Skin epidermis (tissue), 12 donors: Measurements from ENCODE around the gene SIGLECL1.

Experiments used
- H3K27ac ChIP-seq, 21 experiments: fragments of 200-600 bp; sonication (generic) in 11 of 21; one replicate each; pipeline ENCODE4 v1.5.0; 2020; ENCODE audit warnings: mild to moderate bottlenecking in 3 of 21, inconsistent platforms in 2 of 21, moderate library complexity in 2 of 21
- H3K4me3 ChIP-seq, 7 experiments: fragments of 200-600 bp; sonication (generic) in 2 of 7; one replicate each; pipeline ENCODE4 v1.5.0; 2020; ENCODE audit warnings: inconsistent platforms in 2 of 7, mild to moderate bottlenecking in 2 of 7, moderate library complexity in 1 of 7

Gene SIGLECL1

DNA sequence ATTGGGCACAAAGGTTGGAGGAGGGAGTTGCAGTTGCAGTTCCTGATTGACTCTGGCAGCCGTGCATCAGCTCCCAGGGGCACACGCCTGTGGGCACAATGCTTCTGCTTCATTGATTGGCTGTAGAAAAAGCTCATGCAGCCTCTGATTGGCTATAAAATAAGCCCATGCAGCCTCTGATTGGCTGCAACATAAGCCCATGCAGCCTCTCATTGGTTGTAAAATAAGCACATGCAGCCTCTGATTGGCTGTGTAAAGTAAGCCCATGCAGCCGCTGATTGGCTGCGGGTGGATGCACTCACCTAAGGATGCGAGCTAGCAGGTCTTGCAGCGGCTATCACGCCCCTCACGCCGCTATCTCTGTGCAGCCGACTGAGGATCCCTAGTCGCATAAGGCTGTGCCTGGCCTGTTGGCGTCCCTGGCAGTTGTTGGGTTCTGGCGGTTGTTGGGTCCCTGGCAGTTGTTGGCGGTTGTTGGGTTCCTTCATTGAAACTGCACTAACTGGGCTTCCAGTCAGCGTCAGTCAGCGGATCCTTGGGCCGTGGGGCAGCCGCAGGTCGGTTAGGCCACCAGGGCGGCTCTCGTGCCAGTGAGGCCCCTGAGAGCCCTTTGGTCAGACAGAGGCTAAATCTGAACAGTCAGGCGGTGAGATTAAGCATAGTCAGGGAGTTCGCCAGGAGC lies at the start of gene SIGLECL1:
Gene SIGLECL1 (plus strand): TSS at position 295 of the 682 bp plus-strand sequence. CDS start 12,993 bp downstream, outside the sequence.
- H3K4me3 ChIP-seq, result no peak within 1 kb of the TSS
- no peak within 1 kb of the TSS for H3K27ac ChIP-seq

DNA sequence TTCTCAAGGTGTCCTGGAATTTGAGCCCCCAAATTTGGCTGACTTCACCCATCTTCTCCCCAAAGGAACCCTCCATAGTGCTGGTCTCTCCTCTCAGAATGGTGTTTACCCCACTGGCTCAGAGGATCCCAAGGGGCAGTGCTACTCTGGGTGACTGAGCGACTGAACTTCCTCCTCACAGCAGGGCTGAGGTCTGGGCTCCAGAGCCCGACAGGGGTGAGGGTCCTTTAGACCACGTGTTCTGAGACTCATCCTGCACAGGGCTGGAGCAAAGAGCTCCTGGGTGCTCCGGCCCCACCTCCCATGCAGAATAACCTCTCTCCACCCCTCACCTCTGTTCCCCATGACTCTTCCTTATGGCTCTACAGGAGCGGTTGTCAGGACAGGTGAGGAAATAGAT lies 49.2 kb upstream of the SIGLECL1 start:
- Histone ChIP-seq H3K27ac (no peak overlapping the region), H3K4me3 (no peak overlapping the region)

GRCh38 chr19:51203916-51204315 lies 47.0 kb upstream of the SIGLECL1 start:
- no peak overlapping the region for H3K27ac ChIP-seq
- H3K4me3 ChIP-seq, result no peak overlapping the region

DNA sequence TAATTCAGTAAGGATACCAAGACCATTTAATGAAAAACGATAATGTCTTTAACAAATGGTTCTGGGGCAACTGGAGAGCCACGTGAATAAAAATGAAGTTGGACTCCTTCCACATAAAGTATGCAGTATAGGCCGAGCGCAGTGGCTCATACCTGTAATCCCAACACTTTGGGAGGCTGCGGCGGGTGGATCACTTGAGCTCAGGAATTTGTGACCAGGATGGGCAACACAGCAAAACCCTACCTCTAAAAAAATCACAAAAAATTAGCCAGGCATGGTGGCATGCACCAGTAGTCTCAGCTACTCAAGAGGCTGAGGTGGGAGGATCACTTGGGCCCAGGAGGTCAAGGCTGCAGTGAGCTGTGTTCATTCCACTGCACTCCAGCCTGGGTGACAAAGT lies 46.6 kb upstream of the SIGLECL1 start:
- no peak overlapping the region for H3K27ac ChIP-seq
- H3K4me3 ChIP-seq, result no peak overlapping the region

DNA sequence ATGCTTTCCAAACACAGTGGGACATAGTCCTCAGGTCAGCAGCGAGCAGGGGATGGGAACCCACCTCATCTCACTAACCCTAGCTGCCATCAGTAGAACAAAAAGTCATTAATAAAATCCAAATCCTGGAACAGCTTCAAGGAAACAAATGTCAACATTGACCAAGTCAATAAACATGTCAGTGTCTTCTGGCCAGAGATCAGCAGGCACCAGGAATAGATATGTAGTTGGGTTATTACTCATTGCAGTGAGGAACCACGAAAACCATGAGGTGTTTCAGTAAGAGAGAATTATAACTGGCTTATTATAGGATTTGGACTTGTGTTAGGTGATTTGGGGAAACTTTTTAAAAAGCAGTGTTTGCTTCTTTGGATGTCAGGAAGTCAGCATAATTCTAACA lies 43.1 kb upstream of the SIGLECL1 start:
- H3K4me3 ChIP-seq, result no peak overlapping the region

GRCh38 chr19:51210191-51210784 lies 40.6 kb upstream of the SIGLECL1 start:
- no peak overlapping the region for H3K4me3 ChIP-seq
- no peak overlapping the region for H3K27ac ChIP-seq

More for the DNA sequence above, 43.1 kb upstream of the SIGLECL1 start:
- no peak overlapping the region for H3K27ac ChIP-seq

GRCh38 chr19:51210874-51211361 lies 40.0 kb upstream of the SIGLECL1 start:
- Histone ChIP-seq H3K27ac (peak overlapping the region in 5 of 21 experiments; percentile 4 to 59 (median 32)), H3K4me3 (peak overlapping the region in 2 of 7 experiments; percentile 9 to 10)

GRCh38 chr19:51211833-51212232 lies 39.0 kb upstream of the SIGLECL1 start:
- Histone ChIP-seq H3K27ac (no peak overlapping the region), H3K4me3 (no peak overlapping the region)

GRCh38 chr19:51219307-51219706 lies 31.6 kb upstream of the SIGLECL1 start:
- no peak overlapping the region for H3K27ac ChIP-seq
- H3K4me3 ChIP-seq, result no peak overlapping the region

DNA sequence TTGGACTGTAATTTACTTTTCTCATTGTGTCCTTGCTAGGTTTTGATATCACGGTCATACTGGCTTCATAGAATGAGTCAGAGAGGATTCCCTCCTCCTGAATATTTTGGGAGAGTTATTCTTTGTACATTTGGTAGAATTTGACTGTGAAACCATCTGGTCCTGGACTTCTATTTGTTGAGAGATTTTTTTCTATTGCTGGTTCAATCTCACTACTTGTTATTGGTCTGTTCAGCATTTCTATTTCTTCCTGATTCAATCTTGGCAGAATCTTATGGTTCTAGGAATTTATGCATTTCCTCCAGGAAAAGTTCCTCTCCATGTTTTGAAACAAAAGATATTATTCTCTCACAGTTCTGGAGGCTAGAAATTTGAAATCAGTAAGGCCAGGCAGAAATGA lies 30.9 kb upstream of the SIGLECL1 start:
- H3K4me3 ChIP-seq, result no peak overlapping the region

GRCh38 chr19:51220996-51221395 lies 29.9 kb upstream of the SIGLECL1 start:
- no peak overlapping the region for H3K4me3 ChIP-seq
- no peak overlapping the region for H3K27ac ChIP-seq

More for the DNA sequence above, 30.9 kb upstream of the SIGLECL1 start:
- no peak overlapping the region for H3K27ac ChIP-seq

GRCh38 chr19:51224163-51224641 lies 26.7 kb upstream of the SIGLECL1 start:
- Histone ChIP-seq H3K27ac (peak overlapping the region in 3 of 21 experiments; percentile 22 to 62 (median 53)), H3K4me3 (no peak overlapping the region)

DNA sequence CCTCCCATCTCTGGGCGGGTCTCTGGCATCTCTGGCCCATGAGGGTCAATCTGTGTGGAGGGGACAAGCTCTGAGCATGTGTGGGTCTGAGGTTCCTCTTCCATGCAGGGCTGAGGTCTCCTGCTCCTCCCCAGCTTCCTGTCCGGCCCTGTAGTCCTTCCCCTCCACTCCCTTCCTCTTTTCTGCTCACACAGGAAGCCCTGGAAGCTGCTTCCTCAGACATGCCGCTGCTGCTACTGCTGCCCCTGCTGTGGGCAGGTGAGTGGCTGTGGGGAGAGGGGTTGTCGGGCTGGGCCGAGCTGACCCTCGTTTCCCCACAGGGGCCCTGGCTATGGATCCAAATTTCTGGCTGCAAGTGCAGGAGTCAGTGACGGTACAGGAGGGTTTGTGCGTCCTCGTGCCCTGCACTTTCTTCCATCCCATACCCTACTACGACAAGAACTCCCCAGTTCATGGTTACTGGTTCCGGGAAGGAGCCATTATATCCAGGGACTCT lies 25.9 kb upstream of the SIGLECL1 start, which contains the start of gene CD33:
Gene CD33 (plus strand): TSS at position 183 of the 496 bp plus-strand sequence. CDS start 39 bp downstream, at position 222.
- H3K27ac ChIP-seq, result peak within 1 kb of the TSS in 6 of 21 experiments; percentile 8 to 62 (median 34)
- peak within 1 kb of the TSS in 4 of 7 experiments; percentile 9 to 28 (median 23) for H3K4me3 ChIP-seq

GRCh38 chr19:51226067-51226466 lies 24.8 kb upstream of the SIGLECL1 start:
- Histone ChIP-seq H3K4me3 (peak overlapping the region in 3 of 7 experiments; percentile 18 to 28 (median 28)), H3K27ac (peak overlapping the region in 3 of 21 experiments; percentile 20 to 62 (median 53))

DNA sequence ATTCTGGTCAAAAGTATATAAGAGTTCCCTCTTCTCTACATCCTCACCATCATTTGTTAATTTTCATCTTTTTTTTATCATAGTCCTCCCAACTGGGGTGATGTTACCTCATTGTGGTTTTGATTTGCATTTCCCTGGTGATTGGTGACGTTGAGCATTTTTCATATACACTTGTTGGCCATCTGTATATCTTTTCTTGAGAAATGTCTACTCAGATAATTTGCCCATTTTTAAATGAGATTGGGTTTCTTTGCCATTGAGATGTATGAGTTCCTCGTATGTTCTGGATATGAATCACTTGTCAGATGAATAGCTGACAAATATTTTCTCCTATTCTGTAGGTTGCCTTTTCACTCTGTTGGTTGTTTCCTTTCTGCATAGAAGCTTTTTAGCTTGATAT lies 23.6 kb upstream of the SIGLECL1 start:
- no peak overlapping the region for H3K4me3 ChIP-seq
- H3K27ac ChIP-seq, result no peak overlapping the region

- Histone ChIP-seq H3K27ac (no peak overlapping the region), H3K4me3 (no peak overlapping the region)
Observed at GRCh38 chr19:51227966-51228365, 22.9 kb upstream of the SIGLECL1 start.

- H3K27ac ChIP-seq, result no peak overlapping the region
- H3K4me3 ChIP-seq, result no peak overlapping the region
Observed at GRCh38 chr19:51240866-51241265, 10.0 kb upstream of the SIGLECL1 start.

DNA sequence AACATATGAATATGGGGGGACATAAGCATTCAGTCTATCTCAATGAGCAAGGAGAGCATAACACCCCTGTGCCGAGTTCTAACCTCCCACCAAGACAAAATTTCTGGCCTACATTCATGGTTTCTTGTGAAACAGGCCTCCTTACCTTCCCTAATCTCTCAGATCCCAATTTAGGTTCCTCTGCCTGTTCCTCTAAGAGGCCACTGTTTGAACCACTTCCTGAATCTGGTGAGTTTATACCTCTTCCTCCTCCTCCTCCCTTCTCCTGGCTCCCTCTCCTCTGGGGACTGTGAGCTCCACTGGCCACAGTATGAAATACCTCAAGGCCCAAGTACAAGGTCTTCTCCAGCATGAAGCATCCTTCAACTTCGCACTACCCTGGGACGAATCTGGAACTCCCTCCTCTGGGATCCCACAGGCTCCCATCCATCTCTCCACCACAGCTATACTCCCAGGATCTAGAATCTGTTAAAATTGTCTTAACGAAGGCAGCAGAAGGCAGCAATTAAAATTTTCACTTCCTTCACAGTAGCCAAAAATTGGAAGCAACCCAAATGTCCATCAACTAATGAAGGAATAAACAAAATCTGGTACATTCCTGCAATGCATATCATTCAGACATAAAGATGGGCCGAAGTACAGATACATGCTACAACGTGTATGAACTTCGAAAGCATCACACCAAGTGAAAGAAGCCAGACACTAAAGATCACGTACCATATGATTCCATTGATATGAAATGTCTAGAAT lies 7.8 kb upstream of the SIGLECL1 start:
- no peak overlapping the region for H3K4me3 ChIP-seq
- no peak overlapping the region for H3K27ac ChIP-seq

GRCh38 chr19:51246164-51246552 lies 4.7 kb upstream of the SIGLECL1 start:
- Histone ChIP-seq H3K27ac (peak overlapping the region in 1 of 21 experiments; percentile 67), H3K4me3 (no peak overlapping the region)
